Activated T-cell treated with anti-CD3 and anti-CD28 coated beads, Interleukin-2, amount 50 U/mL, for 4 hours (primary cell): ENCODE data around the gene CTNNBL1. TPM values are rescaled to one million over a fixed set of nuclear protein-coding genes. Genes with fewer than 3 reads are reported as not detected.
"Not testable (repeated sequence)": the region's sequence is repeated elsewhere in the genome, so short reads cannot be mapped to it uniquely, and the experiment has no call there.

ENCODE experiments used
- ATAC-seq, 2 donors: fragments of 200-7000 bp; cut with Tn5 transposase; one replicate each; pipeline ENCODE4 v1.10.0; 2021
- DNase-seq: peaks from one replicate; pipeline ENCODE4 v3.0.0-alpha.2; 2020
- H3K27me3 Mint-ChIP-seq: one replicate; pipeline ENCODE4 v1.8.0; 2021; ENCODE audit warnings: low read depth, mixed read lengths
- H3K36me3 Mint-ChIP-seq: one replicate; pipeline ENCODE4 v1.8.0; 2022; ENCODE audit warnings: mixed read lengths; ENCODE audit not compliant: insufficient read depth
- H3K4me1 Mint-ChIP-seq: one replicate; pipeline ENCODE4 v1.8.0; 2021; ENCODE audit warnings: low read depth, mixed read lengths
- H3K4me3 Mint-ChIP-seq: one replicate; pipeline ENCODE4 v1.8.0; 2021; ENCODE audit warnings: mild to moderate bottlenecking, moderate library complexity, mixed read lengths
- H3K9me3 Mint-ChIP-seq: one replicate; pipeline ENCODE4 v1.8.0; 2021; ENCODE audit warnings: mixed read lengths
- total RNA-seq, 3 donors: library from RNA; stranded (reverse); gene quantifications; one replicate each; pipeline ENCODE4 v1.2.1, GENCODE V29; 2021

Gene CTNNBL1
- total RNA-seq, 3 donors from 2014 or later, result 107 to 115 (median 110) TPM

DNA sequence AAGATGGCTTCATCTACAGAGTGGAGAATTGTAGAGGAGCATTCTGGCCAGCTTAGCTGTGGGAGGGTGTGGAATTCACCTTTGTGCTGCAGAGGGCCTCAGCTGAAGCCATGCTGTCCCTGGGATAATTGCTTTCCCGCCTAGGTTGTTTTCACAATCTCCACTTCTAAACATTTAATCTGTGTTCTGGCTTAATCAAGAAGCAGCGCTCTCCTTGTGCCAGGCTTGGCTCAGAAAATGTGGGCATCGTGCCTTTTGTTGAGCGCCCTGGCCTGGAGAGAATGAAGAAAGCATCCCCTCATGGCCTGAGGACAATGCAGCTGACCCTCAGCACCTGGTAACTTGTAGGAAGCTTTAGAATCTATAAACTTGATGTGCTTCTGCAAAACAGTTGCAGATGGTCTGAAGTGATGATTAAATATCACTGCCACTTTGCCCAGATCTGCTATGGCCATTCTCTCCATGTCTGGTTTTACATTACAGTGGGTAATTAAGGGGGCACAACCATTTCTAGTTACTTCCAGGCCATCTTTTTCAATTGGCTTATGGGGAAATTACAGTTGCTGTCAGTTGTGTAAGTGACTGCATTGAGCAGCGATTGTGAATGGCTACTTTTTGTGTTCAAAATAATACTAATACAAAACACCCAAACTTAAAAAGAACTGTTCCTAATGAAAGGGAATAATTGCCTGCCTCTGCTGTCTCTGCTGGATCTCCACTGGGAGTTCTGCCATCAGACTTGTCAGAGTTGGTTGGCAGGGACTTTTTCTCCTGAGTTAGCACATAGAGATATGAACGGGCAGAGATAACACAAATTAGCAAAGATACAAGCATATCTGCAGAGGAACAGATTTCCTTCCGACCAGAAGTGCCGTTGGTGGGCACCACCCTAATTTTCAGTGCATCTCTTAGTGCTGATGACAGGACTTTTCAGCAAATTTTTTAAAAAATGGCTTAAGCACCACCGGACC, 18.4 kb downstream of the CTNNBL1 start:
- peaks cover 20% of the 10 kb centered on the region for H3K4me1 Mint-ChIP-seq
- no peaks in the 10 kb centered on the region for H3K27me3 Mint-ChIP-seq
- DNase-seq (no peak), ATAC-seq (no peak)
- H3K36me3 Mint-ChIP-seq, result peaks cover 27% of the 10 kb centered on the region
- H3K4me3 Mint-ChIP-seq, result no peak overlapping the region
- no peaks in the 10 kb centered on the region for H3K9me3 Mint-ChIP-seq

DNA sequence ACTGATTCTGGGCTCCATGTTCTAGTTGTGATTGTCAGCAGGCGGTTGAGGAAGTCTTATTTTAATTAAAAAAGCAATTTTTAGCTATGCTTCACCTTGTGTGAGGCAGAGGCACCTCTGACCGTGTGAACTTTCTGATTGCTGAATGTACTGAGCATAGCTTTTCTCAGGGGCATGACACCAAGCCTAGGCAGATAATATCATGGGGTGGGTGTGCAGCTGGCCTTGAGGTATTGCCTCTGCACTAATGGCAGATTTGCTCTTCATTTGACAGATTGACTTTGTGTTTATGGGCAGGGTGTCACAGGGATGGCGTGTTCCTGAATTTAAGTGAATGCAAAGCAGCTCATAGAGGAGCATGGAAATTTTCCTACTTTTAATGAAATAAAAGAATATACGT, 19.6 kb downstream of the CTNNBL1 start:
- DNase-seq, result no peak
- Mint-ChIP-seq H3K9me3 (no peaks in the 10 kb centered on the region), H3K4me3 (no peak overlapping the region), H3K36me3 (peaks cover 24% of the 10 kb centered on the region), H3K4me1 (peaks cover 16% of the 10 kb centered on the region), H3K27me3 (no peaks in the 10 kb centered on the region)
- no peak for ATAC-seq

DNA sequence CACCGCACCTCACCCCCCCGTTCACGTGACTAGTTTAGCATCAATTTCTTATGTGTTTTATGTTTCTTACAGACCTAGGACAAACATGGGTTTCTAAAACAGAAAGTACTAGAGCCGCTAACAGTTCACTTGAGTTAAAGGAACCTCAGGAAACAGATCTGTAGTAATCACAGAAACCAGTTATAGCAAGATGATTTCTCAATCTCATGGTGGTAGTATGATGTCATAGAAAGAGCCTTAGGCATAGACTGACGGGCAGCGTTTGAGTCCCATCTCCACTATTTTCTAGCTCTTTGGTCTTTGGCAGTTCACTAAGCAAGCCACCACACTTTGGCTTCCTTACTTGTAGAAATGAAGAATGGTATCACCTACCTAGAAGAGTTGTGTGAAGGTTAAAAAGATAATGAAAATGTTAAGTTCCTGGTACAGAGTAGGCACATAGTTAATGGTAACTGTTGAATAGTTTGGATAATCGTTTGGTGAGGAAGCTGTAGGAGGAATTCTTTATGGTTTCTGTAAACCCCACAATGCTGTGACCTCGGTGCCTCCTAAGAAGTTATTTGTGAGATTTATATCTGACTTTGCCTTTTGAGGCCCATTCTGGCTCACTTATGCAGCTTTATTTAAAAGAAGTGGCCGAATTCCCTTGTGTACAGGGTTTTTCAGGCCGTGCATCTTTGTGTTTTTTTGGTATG, 21.3 kb downstream of the CTNNBL1 start:
- DNase-seq (no peak), ATAC-seq (no peak)
- peaks cover 21% of the 10 kb centered on the region for H3K36me3 Mint-ChIP-seq
- H3K4me1 Mint-ChIP-seq, result peaks cover 13% of the 10 kb centered on the region
- no peaks in the 10 kb centered on the region for H3K9me3 Mint-ChIP-seq
- H3K4me3 Mint-ChIP-seq, result no peak overlapping the region
- H3K27me3 Mint-ChIP-seq, result no peaks in the 10 kb centered on the region

DNA sequence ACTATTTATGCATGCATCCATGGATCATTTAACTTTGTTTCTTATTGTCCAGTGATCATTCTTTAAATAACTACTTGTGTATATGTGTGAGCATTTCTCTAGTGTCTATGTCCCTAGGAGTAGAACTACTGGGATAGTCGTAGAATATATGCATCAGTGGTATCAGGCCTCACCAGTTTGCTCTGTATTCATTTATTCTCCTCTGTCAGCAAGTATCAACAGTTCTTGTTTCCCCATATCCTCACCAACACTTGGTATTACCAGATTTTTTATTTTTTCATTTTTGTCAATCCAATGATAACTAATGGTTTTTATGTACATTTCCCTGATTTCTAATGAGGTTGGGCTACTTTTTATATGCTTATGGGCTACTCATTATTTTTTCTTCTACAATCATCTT, 27.9 kb downstream of the CTNNBL1 start:
- DNase-seq, result no peak
- Mint-ChIP-seq H3K4me3 (no peak overlapping the region), H3K36me3 (peaks cover 17% of the 10 kb centered on the region), H3K27me3 (no peaks in the 10 kb centered on the region), H3K4me1 (peaks cover 3% of the 10 kb centered on the region), H3K9me3 (peaks cover 5% of the 10 kb centered on the region)
- no peak for ATAC-seq

- H3K9me3 Mint-ChIP-seq, H3K4me3 Mint-ChIP-seq, H3K27me3 Mint-ChIP-seq, DNase-seq, H3K4me1 Mint-ChIP-seq, ATAC-seq: not testable (repeated sequence)
- peaks cover 14% of the 10 kb centered on the region for H3K36me3 Mint-ChIP-seq
Observed at GRCh38 chr20:37722312-37722711, 28.5 kb downstream of the CTNNBL1 start.

GRCh38 chr20:37723668-37724067, 29.8 kb downstream of the CTNNBL1 start:
- Mint-ChIP-seq H3K27me3 (no peaks in the 10 kb centered on the region), H3K4me1 (peaks cover 9% of the 10 kb centered on the region), H3K9me3 (peaks cover 5% of the 10 kb centered on the region), H3K4me3 (no peak overlapping the region), H3K36me3 (peaks cover 14% of the 10 kb centered on the region)
- DNase-seq (no peak), ATAC-seq (no peak)

DNA sequence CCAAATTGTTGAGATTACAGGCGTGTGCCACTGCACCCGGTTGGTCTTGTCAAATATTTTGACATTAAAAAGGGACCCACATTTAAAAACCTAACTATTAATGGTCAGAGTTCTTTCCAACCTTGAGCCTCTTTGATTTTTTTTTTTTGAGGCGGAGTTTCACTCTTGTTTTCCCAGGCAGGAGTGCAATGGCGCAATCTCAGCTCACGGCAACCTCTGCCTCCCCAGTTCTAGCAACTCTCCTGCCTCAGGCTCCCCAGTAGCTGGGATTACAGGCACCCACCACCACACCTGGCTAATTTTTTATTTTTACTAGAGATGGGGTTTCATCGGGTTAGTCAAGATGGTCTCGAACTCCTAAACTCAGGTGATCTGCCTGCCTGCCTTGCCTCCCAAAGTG, 31.3 kb downstream of the CTNNBL1 start:
- Mint-ChIP-seq H3K4me1 (peaks cover 16% of the 10 kb centered on the region), H3K27me3 (no peaks in the 10 kb centered on the region), H3K9me3 (peaks cover 5% of the 10 kb centered on the region), H3K4me3 (no peak overlapping the region), H3K36me3 (peaks cover 18% of the 10 kb centered on the region)
- DNase-seq, result no peak
- no peak for ATAC-seq

GRCh38 chr20:37725855-37726254, 32.0 kb downstream of the CTNNBL1 start:
- Mint-ChIP-seq H3K4me1 (peaks cover 16% of the 10 kb centered on the region), H3K9me3 (peaks cover 5% of the 10 kb centered on the region), H3K4me3 (no peak overlapping the region), H3K36me3 (peaks cover 17% of the 10 kb centered on the region), H3K27me3 (no peaks in the 10 kb centered on the region)
- DNase-seq (no peak), ATAC-seq (no peak)

GRCh38 chr20:37726321-37726720, 32.5 kb downstream of the CTNNBL1 start:
- Mint-ChIP-seq H3K27me3 (no peaks in the 10 kb centered on the region), H3K4me3 (no peak overlapping the region), H3K4me1 (peaks cover 16% of the 10 kb centered on the region), H3K36me3 (peaks cover 17% of the 10 kb centered on the region), H3K9me3 (peaks cover 4% of the 10 kb centered on the region)
- ATAC-seq (no peak), DNase-seq (no peak)

GRCh38 chr20:37726971-37727956, 33.4 kb downstream of the CTNNBL1 start:
- H3K36me3 Mint-ChIP-seq, result peaks cover 17% of the 10 kb centered on the region
- ATAC-seq (no peak), DNase-seq (no peak)
- no peaks in the 10 kb centered on the region for H3K9me3 Mint-ChIP-seq
- no peak overlapping the region for H3K4me3 Mint-ChIP-seq
- H3K4me1 Mint-ChIP-seq, result peaks cover 16% of the 10 kb centered on the region
- H3K27me3 Mint-ChIP-seq, result no peaks in the 10 kb centered on the region

DNA sequence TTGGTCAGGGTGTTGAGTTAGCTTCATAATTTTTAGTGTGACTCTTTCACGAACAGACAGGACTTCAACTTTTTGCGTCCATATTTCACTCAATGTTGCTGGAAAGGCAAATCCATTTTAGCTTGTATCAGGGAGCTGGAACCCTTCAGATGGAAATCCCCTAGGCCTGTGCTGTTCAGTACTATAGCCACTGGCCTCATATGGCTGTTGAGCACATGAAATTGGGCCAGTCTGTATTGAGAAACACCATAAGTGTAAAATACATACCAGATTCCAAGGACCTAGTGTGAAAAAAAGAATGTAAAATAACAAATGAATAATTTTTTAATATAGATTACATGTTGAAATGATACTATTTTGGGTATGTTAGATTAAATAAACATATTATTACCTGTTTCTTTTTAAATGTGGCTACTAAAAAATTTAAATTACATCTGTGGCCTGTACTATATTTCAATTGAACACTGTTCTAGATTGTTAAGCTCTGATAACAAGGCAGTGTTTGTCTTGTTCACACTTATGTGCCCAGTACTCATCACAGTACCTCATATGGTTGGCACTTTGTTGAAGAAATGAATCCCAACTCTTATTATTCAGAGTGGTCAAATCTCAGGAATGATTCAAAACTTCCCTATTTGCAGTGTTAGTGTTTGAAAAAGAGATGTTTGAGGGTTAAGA, 34.3 kb downstream of the CTNNBL1 start:
- Mint-ChIP-seq H3K27me3 (no peaks in the 10 kb centered on the region), H3K4me1 (peaks cover 16% of the 10 kb centered on the region), H3K36me3 (peaks cover 24% of the 10 kb centered on the region), H3K4me3 (no peak overlapping the region), H3K9me3 (no peaks in the 10 kb centered on the region)
- DNase-seq, result no peak
- no peak for ATAC-seq

DNA sequence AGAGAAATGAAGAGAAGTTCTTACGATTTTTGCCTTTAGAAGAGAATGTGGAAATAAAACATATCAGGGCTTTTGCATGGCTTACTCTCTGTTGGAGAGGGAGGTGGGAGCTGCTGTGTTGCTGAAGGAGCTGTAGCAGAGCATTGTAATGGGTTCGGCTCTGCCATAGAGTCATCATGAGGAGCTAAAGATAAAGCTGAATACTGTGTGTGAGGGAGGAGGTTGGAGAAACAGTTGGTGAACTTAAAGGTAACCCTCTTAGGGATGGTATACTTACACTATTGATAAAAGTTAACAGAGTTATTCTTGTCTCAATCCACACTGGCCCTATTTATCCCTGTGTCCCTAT, 34.8 kb downstream of the CTNNBL1 start:
- DNase-seq, result no peak
- ATAC-seq, result no peak
- Mint-ChIP-seq H3K4me3 (no peak overlapping the region), H3K9me3 (no peaks in the 10 kb centered on the region), H3K27me3 (no peaks in the 10 kb centered on the region), H3K36me3 (peaks cover 27% of the 10 kb centered on the region), H3K4me1 (peaks cover 16% of the 10 kb centered on the region)

GRCh38 chr20:37729452-37729851, 35.6 kb downstream of the CTNNBL1 start:
- H3K4me1 Mint-ChIP-seq, result peaks cover 16% of the 10 kb centered on the region
- H3K27me3 Mint-ChIP-seq, result no peaks in the 10 kb centered on the region
- no peak overlapping the region for H3K4me3 Mint-ChIP-seq
- H3K9me3 Mint-ChIP-seq, result no peaks in the 10 kb centered on the region
- H3K36me3 Mint-ChIP-seq, result peaks cover 28% of the 10 kb centered on the region
- no peak for DNase-seq
- ATAC-seq, result no peak
